ENCODE results near the gene CHMP5.

- no peak for TF ChIP-seq EZH2 (IDR thresholded peaks at IDR 0.05)
- no peak for TF ChIP-seq CTCF (IDR thresholded peaks at IDR 0.05 in 2 of 3, conservative IDR thresholded peaks at IDR 0.05 in 1 of 3; ENCODE audit: borderline replicate concordance in 1 of 3, insufficient read depth in 1 of 3, low read depth in 2 of 3, low read length in 2 of 3)
- no peak for TF ChIP-seq POLR2A (IDR thresholded peaks at IDR 0.05; ENCODE audit: borderline replicate concordance, extremely low read depth, insufficient read depth, insufficient read length)
- no peak for TF ChIP-seq EZH2phosphoT487 (IDR thresholded peaks at IDR 0.05; ENCODE audit: borderline replicate concordance)
- TF ChIP-seq CEBPB (IDR thresholded peaks at IDR 0.05; ENCODE audit: low read depth): no peak
- no peak for TF ChIP-seq TCF7L2 (IDR thresholded peaks at IDR 0.05; ENCODE audit: borderline replicate concordance, extremely low read depth, insufficient read depth, insufficient read length)
- TF ChIP-seq MAX (IDR thresholded peaks at IDR 0.05): no peak
- TF ChIP-seq SRF (IDR thresholded peaks at IDR 0.05; ENCODE audit: low read depth): no peak
- TF ChIP-seq POLR2AphosphoS5 (IDR thresholded peaks at IDR 0.05; ENCODE audit: low read depth, low read length): no peak
- no peak for TF ChIP-seq SP1 (IDR thresholded peaks at IDR 0.05; ENCODE audit: low read depth)
- TF ChIP-seq REST (IDR thresholded peaks at IDR 0.05; ENCODE audit: low read depth): no peak
- TF ChIP-seq ATF3 (IDR thresholded peaks at IDR 0.05): no peak
- no peak for TF ChIP-seq ELF1 (IDR thresholded peaks at IDR 0.05; ENCODE audit: borderline replicate concordance, low read depth)
Measured at GRCh38 chr9:33264003-33264472, 811 bp upstream of the CHMP5 start.

All from HCT116 (cell line).